ENCODE results near the gene KAZN.

KAZN gene

DNA sequence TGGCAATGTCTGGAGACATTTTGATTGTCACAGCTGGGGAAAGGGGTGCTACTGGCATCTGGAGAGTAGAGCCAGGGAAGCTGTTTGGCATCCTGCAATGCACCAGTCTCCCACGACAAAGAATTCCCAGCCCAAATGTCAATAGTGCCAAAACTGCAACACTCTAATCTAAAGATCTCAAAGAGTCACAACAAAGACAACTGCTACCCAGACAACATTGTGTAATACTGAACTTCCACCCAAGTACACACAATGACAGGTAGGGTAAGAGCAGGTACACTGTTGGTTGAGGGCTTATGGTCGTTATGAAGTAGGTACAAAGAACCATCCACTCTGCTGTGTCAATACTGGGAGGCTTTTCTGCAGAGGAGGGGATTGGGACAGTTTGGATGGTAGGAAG is 546.8 kb downstream of the KAZN start:
- Mint-ChIP-seq H3K27ac (no peak overlapping the region), H3K36me3 (ENCODE audit: low read depth) (no peaks in the 10 kb centered on the region), H3K27me3 (ENCODE audit: low read depth, poor library complexity) (peaks cover 30% of the 10 kb centered on the region), H3K4me3 (no peak overlapping the region), H3K9me3 (peaks cover 7% of the 10 kb centered on the region), H3K4me1 (peaks cover 19% of the 10 kb centered on the region)
- TF ChIP-seq, protein P1, sequence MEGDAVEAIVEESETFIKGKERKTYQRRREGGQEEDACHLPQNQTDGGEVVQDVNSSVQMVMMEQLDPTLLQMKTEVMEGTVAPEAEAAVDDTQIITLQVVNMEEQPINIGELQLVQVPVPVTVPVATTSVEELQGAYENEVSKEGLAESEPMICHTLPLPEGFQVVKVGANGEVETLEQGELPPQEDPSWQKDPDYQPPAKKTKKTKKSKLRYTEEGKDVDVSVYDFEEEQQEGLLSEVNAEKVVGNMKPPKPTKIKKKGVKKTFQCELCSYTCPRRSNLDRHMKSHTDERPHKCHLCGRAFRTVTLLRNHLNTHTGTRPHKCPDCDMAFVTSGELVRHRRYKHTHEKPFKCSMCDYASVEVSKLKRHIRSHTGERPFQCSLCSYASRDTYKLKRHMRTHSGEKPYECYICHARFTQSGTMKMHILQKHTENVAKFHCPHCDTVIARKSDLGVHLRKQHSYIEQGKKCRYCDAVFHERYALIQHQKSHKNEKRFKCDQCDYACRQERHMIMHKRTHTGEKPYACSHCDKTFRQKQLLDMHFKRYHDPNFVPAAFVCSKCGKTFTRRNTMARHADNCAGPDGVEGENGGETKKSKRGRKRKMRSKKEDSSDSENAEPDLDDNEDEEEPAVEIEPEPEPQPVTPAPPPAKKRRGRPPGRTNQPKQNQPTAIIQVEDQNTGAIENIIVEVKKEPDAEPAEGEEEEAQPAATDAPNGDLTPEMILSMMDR (IDR thresholded peaks at IDR 0.05): no peak
- DNase-seq: no peak

DNA sequence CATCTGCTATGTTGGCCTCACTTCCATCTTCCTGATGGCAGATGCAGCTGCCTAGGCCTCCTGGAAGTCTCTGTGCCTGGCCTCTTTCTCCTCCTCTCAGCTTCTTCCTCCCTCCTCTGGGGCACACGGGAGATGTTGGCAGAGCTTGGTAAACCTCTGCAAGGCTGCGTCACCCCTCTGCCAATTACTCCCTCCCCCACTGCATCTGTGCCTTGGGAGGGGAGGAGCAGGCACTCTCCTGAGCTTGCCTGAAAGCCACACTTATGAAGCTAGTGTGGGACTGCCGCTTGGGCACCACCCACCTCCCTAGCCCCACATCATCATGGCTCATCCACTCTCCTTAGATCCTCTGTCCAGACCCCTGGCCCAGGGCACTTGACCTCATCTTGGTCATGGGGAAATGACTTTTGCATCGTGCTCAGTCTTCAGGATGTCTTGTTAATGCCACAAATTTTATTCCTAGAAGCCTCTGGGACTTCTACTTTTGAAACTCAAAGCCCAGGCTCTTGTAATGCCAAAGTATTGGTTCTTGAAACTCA is 547.7 kb downstream of the KAZN start:
- Mint-ChIP-seq H3K27me3 (ENCODE audit: low read depth, poor library complexity) (peaks cover 33% of the 10 kb centered on the region), H3K9me3 (peaks cover 12% of the 10 kb centered on the region), H3K4me3 (no peak overlapping the region), H3K36me3 (ENCODE audit: low read depth) (no peaks in the 10 kb centered on the region), H3K27ac (no peak overlapping the region), H3K4me1 (peaks cover 12% of the 10 kb centered on the region)
- TF ChIP-seq, protein P1 (IDR thresholded peaks at IDR 0.05): no peak
- DNase-seq: no peak

DNA sequence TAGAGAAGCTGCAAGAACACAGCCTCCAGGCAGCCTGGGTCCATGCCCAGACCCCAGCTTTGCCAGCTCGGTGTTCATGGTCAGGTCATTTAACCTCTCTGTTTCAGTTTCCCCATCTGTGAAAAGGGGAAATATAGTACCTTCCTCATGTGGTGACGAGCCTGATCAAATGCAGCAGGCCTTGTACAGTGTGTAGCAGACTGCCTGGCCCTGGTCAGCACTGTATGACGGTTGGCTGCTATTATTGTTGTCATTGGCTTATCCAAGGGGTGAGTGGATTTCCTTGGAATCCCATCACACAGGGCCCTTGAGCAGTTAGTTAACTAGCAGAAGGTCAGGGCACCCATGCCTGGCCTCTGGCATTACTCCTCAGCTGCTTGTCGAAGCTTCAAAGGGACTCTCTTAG is 548.5 kb downstream of the KAZN start:
- DNase-seq: no peak
- H3K9me3 Mint-ChIP-seq: peaks cover 12% of the 10 kb centered on the region
- H3K4me3 Mint-ChIP-seq: no peak overlapping the region
- peaks cover 12% of the 10 kb centered on the region for H3K4me1 Mint-ChIP-seq
- no peaks in the 10 kb centered on the region for H3K36me3 Mint-ChIP-seq (ENCODE audit: low read depth)
- H3K27me3 Mint-ChIP-seq (ENCODE audit: low read depth, poor library complexity): peaks cover 37% of the 10 kb centered on the region
- no peak overlapping the region for H3K27ac Mint-ChIP-seq
- TF ChIP-seq, protein P1 (IDR thresholded peaks at IDR 0.05): no peak

DNA sequence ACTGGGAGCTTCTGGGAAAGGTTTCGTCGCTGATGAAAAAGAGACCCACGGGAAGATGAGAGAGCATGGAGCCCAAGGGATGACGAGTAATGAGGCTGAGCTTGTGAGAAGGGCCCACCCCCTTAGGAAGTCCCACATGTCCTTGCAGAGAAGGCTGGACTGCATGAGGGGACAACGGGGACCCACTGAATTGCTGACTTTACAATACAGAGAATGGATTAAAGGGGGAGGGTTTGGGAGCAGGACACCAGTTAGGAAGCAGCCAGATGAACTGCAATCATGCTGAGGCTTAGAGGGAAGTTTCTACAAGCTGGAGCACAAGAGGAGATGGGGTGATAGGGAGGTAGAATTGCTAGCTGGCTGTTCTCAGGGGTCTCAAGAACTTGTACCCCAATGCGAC is 549.5 kb downstream of the KAZN start:
- peaks cover 8% of the 10 kb centered on the region for H3K9me3 Mint-ChIP-seq
- DNase-seq: no peak
- TF ChIP-seq, protein P1 (IDR thresholded peaks at IDR 0.05): no peak
- H3K4me3 Mint-ChIP-seq: no peak overlapping the region
- H3K27ac Mint-ChIP-seq: peak overlapping the region; percentile 71
- peaks cover 16% of the 10 kb centered on the region for H3K4me1 Mint-ChIP-seq
- no peaks in the 10 kb centered on the region for H3K36me3 Mint-ChIP-seq (ENCODE audit: low read depth)
- peaks cover 43% of the 10 kb centered on the region for H3K27me3 Mint-ChIP-seq (ENCODE audit: low read depth, poor library complexity)

DNA sequence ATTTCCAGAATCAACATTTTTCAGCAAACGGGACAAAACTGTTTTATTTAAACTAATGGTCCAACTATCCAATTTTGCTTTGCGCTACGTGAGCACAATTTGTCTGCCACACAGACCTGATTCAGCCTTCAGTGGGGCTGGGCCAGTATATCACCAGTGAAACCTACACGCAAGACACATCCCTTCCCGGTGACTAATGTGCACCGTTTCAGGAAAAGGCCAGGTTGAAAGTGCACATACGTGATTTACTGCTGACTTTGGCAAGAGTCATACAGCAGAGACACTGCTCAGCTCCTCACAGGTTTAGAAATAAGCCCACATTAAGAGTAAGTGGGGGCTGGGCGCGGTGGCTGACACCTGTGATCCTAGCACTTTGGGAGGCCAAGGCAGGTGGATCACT is 550.0 kb downstream of the KAZN start:
- Mint-ChIP-seq H3K4me3 (no peak overlapping the region), H3K9me3 (peaks cover 5% of the 10 kb centered on the region), H3K4me1 (peaks cover 16% of the 10 kb centered on the region), H3K36me3 (ENCODE audit: low read depth) (no peaks in the 10 kb centered on the region), H3K27me3 (ENCODE audit: low read depth, poor library complexity) (peaks cover 43% of the 10 kb centered on the region), H3K27ac (no peak overlapping the region)
- TF ChIP-seq, protein P1 (IDR thresholded peaks at IDR 0.05): no peak
- DNase-seq: no peak

DNA sequence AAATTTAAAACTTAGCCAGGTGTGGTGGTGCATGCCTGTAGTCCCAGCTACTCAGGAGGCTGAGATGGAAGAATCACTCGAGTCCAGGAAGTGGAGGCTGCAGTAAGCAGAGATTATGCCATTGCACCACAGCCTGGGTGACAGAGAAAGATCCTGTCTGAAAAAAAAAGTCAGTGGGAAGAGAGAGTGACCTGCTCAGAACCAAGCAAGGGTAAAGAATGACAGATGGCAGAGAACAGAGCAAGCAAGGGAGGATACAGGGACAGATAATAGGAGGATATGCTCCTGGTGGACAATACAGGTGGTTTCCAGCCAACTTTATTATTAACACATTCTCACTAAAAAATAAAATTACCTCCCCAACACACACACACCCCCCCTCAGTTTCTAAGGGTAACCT is 550.5 kb downstream of the KAZN start:
- peaks cover 5% of the 10 kb centered on the region for H3K9me3 Mint-ChIP-seq
- DNase-seq: no peak
- no peak overlapping the region for H3K27ac Mint-ChIP-seq
- no peaks in the 10 kb centered on the region for H3K36me3 Mint-ChIP-seq (ENCODE audit: low read depth)
- TF ChIP-seq, protein P1 (IDR thresholded peaks at IDR 0.05): no peak
- peaks cover 16% of the 10 kb centered on the region for H3K4me1 Mint-ChIP-seq
- peaks cover 43% of the 10 kb centered on the region for H3K27me3 Mint-ChIP-seq (ENCODE audit: low read depth, poor library complexity)
- H3K4me3 Mint-ChIP-seq: no peak overlapping the region

All from nephron progenitor cell (in vitro differentiated cells).